ENCODE data around the gene KRTAP10-5.
"Not testable (repeated sequence)": the region's sequence is repeated elsewhere in the genome, so short reads cannot be mapped to it uniquely, and the experiment has no call there.

The KRTAP10-5 gene, protein sequence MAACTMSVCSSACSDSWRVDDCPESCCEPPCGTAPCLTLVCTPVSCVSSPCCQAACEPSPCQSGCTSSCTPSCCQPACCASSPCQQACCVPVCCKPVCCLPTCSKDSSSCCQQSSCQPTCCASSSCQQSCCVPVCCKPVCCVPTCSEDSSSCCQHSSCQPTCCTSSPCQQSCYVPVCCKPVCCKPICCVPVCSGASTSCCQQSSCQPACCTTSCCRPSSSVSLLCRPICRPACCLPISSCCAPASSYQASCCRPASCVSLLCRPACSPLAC

GRCh38 chr21:44580231-44580821 is at the start of gene KRTAP10-5:
TSS of gene KRTAP10-5 (minus strand) at chr21:44580604. CDS start at chr21:44580578, 26 bp downstream.
- DNase-seq (ENCODE audit: low read depth in 2 of 2) = not testable (repeated sequence)

DNA sequence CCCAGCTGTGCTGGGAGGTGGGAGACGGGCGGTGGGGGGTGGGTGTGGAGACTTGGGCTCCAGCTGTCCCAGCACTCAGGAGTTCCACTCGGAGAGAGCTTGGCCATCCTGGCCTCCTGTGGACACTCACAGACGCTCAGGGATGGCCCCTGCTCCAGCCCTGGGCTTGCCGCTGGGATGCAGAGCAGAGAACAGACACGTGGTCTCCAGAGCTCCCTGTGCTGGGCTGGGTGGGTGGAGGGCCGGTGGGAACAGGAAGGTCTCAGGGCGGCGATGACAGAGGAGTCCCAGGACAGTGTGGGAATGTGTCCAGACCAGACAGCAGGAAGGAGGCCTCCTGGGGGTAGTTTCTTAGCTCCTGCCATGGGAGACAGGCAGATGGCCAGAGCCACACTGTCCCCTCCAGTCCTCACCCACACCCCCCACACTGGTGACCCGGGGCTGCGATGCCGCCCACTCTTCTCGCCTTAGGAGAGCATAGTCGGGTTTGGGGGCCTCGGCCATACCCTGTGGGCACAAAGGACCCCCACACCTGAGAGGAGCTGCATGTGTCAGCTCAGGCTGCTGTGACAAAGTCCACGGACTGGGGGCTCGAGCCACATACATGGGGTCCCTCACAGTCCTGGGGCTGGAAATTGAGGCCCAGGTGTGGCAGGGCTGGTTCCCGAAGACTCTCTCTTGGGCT is 48.4 kb upstream of the KRTAP10-5 start:
- no peak for DNase-seq (ENCODE audit: low read depth in 2 of 2)

DNA sequence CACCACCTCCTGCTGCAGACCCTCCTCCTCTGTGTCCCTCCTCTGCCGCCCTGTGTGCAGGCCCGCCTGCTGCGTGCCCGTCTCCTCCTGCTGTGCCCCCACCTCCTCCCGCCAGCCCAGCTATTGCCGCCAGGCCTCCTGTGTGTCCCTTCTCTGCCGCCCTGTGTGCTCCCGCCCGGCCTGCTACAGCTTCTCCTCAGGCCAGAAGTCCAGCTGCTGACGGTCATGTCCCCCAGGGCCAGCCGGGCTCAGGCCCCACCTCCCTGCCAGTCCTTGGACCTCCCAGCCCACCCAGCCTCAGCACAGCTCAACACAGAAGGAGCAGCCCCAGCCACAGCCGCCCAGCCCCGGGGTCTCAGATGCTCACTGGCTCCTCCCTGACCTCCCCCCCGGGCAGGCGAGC is 47.4 kb upstream of the KRTAP10-5 start:
- DNase-seq (ENCODE audit: low read depth in 2 of 2) = not testable (repeated sequence)

GRCh38 chr21:44627181-44627822 is 46.9 kb upstream of the KRTAP10-5 start:
- not testable (repeated sequence) for DNase-seq (ENCODE audit: low read depth in 2 of 2)

- no peak for DNase-seq (ENCODE audit: low read depth in 2 of 2)
Observed at GRCh38 chr21:44626673-44627143, 46.3 kb upstream of the KRTAP10-5 start, which contains the start of gene KRTAP10-9. TSS of gene KRTAP10-9 (plus strand) at chr21:44627093. CDS start at chr21:44627172, 79 bp downstream.

- no peak for DNase-seq (ENCODE audit: low read depth in 2 of 2)
Observed at GRCh38 chr21:44626262-44626661, 45.9 kb upstream of the KRTAP10-5 start.

DNA sequence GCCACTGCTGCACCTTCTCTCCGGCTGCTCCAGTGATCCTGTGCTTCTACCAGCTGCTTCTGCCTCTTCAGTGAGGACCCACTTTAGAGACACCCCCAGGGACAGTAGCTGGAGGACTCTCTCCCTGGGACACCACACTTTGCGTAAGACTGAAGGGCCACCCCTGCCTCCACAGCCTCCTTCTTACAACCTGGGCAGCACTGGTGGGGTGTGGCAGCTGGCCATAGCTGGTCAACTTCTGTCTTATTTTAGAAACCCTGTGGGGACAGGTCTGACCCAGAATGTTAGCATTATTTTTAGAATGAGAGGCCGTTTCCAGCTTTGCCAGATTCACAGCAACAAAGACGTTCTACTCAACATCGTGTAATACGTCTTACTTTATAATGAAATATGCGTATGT is 45.4 kb upstream of the KRTAP10-5 start:
- DNase-seq (ENCODE audit: low read depth in 2 of 2) = no peak

- no peak for DNase-seq (ENCODE audit: low read depth in 2 of 2)
Observed at GRCh38 chr21:44623575-44623974, 43.2 kb upstream of the KRTAP10-5 start.

DNA sequence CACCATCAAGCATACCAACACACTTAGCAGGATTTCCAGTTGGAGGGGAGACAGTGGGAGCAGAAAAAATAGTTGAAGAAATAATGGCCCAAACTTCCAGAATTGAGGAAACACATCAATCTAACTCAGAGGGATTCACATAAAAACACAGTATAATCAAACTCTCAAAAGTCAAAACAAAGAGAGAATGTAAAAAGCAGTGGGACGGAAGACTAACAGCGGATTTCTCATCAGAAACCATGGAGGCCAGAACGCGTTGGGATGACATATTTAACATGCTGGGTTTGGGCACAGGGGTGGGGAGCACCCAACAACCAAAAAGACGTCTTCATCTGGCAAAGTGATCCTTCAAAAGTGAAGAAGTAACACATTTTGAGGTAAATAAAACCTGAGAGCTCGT is 39.5 kb upstream of the KRTAP10-5 start:
- no peak for DNase-seq (ENCODE audit: low read depth in 2 of 2)

- DNase-seq (ENCODE audit: low read depth in 2 of 2) = no peak
Observed at GRCh38 chr21:44618909-44619308, 38.5 kb upstream of the KRTAP10-5 start.

DNA sequence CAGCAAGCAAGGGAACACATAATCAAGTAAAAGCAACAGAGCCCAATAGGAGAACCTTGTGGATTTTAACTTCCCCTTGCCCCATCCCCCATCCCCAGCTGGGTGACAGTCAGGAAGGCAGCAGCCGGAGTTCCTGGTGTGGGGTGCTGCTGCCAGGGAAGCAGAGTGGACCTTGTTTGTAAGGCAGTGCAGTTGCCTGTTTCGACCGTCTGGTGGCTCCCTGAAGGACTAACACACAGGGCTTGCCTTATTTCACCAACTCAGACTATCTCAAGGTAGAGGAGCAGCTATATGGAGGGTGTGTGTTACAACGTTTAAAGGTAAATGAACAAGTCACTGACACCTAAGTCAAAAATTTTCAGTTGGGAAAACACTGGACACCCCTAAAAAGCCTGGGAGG is 38.1 kb upstream of the KRTAP10-5 start:
- DNase-seq (ENCODE audit: low read depth in 2 of 2) = no peak

- DNase-seq (ENCODE audit: low read depth in 2 of 2) = no peak
Observed at GRCh38 chr21:44617071-44617501, 36.7 kb upstream of the KRTAP10-5 start.

DNA sequence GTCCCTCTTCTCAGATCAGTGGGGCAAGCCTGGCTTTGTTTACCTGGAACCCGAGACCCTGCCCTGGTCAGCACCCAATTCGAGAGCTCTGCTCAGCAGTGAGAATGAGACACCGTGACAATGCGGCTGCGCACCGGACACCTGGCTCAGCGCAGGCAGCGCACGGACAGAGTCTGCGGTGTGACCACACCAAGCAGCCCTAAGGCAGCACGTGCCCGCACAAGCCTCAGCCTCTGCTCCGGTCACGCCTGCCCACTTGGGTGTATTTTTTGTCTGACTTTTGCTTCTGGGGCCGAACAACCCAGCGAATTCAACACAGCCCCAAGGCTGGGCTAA is 36.2 kb upstream of the KRTAP10-5 start:
- no peak for DNase-seq (ENCODE audit: low read depth in 2 of 2)

GRCh38 chr21:44615911-44616590 is 35.6 kb upstream of the KRTAP10-5 start:
- no peak for DNase-seq (ENCODE audit: low read depth in 2 of 2)

- no peak for DNase-seq (ENCODE audit: low read depth in 2 of 2)
Observed at GRCh38 chr21:44615466-44615865, 35.1 kb upstream of the KRTAP10-5 start.

DNA sequence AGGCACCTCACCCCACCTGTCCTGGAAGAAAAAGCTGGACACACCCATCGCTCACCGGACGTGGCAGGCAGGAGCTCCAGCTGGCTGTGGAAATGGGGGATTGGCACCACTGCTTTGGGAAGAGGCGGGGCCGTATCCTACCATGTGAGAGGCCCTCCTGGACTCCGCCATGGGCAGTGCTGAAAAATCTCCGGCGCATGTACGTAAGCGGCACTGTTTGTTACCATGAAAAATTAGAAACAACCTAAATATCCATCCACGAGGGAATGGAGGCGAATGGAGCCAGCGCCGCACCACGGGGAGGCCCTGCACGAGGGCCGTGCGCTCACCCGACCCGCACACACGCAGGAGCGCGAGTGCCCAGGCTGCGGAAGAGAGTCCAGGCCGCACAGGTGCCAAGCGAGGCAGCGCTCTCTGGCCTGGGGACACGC is 34.6 kb upstream of the KRTAP10-5 start:
- DNase-seq (ENCODE audit: low read depth in 2 of 2) = no peak

GRCh38 chr21:44614161-44614631 is 33.8 kb upstream of the KRTAP10-5 start:
- DNase-seq (ENCODE audit: low read depth in 2 of 2) = no peak

DNA sequence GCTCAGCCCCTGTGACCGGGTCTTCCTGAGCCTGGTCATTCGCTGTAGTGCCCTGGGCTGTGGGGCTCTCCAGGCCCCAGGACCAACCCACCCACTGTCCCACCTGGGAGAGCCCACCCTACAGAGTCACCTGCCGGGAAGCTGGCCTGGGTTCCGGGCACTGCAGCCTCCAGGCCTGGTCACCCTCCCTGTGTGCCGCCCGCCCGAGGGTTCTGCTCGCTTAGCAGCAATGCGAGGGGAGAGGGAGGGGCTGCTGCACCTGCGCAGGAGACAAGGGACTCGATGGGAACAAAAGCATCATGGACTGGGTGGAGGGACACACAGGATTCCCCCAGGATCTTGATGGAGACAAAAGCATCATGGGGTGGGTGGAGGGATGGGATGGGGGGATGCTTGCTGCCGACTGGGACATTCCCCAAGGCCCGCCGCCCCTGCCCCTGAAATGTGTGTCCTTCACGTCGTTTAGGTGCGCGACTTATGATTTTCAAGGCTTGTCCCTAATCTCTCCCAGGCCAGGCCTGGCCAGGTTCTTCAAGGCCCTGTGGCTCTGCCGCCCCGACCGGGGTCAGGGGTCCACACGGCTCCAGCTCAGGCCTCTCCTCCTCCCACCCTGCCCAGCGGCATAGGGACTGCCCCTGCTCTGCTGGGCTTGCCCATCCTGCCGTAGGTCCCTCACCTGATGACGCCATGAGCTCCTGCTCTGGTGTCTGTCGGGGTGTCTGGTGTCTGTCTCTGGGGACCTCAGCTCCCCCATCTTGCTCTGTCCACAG is 33.2 kb upstream of the KRTAP10-5 start:
- DNase-seq (ENCODE audit: low read depth in 2 of 2) = no peak

GRCh38 chr21:44612669-44613229 is 32.3 kb upstream of the KRTAP10-5 start:
- no peak for DNase-seq (ENCODE audit: low read depth in 2 of 2)

- no peak for DNase-seq (ENCODE audit: low read depth in 2 of 2)
Observed at GRCh38 chr21:44612029-44612486, 31.7 kb upstream of the KRTAP10-5 start, which contains the start of gene KRTAP10-8. TSS of gene KRTAP10-8 (plus strand) at chr21:44612079. CDS start at chr21:44612101, 22 bp downstream.
